ENCODE results near the gene CNGA3.
"Not testable (repeated sequence)": the region's sequence is repeated elsewhere in the genome, so short reads cannot be mapped to it uniquely, and the experiment has no call there.

CNGA3 gene

DNA sequence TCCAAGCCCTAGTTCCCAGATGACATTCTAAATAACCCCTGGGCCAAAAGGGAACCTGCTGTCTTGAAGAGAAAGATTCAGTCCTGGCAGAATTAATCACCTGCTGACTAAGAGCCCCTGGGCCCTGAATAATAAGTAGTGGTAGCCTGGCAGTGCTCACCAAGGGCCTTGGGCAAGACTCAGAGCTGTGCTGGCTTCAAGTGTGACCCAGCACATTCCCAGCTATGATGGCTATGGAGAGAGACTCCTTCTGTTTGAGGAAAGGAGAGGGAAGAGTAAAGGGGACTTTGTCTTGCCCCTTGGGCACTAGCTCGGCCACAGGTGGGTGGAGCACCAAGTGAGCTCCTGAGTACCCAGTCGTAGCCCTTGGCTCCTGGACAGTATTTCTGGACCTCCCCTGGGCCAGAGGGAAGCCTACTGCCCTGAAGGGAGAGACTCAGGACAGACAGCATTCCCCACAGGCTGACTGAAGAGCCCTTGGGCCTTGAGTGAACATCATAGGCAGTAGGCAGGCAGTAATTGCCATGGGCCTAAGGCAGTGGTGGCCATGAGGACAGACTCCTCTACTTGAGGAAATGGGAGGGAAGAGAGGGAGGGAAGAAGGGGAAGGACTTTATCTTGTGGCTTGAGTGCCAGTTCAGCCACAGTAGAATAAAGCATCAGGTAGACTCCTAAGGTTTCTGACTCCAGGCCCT, 58.4 kb downstream of the CNGA3 start:
- no peak for TF ChIP-seq EZH2phosphoT487 (IDR thresholded peaks at IDR 0.05; ENCODE audit: low read depth)
- TF ChIP-seq, protein P1, sequence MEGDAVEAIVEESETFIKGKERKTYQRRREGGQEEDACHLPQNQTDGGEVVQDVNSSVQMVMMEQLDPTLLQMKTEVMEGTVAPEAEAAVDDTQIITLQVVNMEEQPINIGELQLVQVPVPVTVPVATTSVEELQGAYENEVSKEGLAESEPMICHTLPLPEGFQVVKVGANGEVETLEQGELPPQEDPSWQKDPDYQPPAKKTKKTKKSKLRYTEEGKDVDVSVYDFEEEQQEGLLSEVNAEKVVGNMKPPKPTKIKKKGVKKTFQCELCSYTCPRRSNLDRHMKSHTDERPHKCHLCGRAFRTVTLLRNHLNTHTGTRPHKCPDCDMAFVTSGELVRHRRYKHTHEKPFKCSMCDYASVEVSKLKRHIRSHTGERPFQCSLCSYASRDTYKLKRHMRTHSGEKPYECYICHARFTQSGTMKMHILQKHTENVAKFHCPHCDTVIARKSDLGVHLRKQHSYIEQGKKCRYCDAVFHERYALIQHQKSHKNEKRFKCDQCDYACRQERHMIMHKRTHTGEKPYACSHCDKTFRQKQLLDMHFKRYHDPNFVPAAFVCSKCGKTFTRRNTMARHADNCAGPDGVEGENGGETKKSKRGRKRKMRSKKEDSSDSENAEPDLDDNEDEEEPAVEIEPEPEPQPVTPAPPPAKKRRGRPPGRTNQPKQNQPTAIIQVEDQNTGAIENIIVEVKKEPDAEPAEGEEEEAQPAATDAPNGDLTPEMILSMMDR (IDR thresholded peaks at IDR 0.05; ENCODE audit: low read depth, low read length), result no peak
- Histone ChIP-seq H3K9me3 (ENCODE audit: insufficient read depth, low read length) (no peaks in the 10 kb centered on the region), H2AFZ (ENCODE audit: low read depth, low read length) (no peak overlapping the region), H3K27me3 (ENCODE audit: low read depth, low read length) (peaks cover 41% of the 10 kb centered on the region), H3K27ac (ENCODE audit: low read length) (no peak overlapping the region), H3K79me2 (ENCODE audit: low read length) (no peaks in the 10 kb centered on the region), H3K4me3 (ENCODE audit: low read length) (no peak overlapping the region), H3K9ac (ENCODE audit: low read length) (no peak overlapping the region), H3K36me3 (replicated peaks; ENCODE audit: low read depth, low read length) (no peaks in the 10 kb centered on the region), H3K4me1 (ENCODE audit: low read length) (no peaks in the 10 kb centered on the region), H4K20me1 (ENCODE audit: insufficient read depth, low read length) (no peaks in the 10 kb centered on the region), H3K4me2 (ENCODE audit: low read length) (no peak overlapping the region)

DNA sequence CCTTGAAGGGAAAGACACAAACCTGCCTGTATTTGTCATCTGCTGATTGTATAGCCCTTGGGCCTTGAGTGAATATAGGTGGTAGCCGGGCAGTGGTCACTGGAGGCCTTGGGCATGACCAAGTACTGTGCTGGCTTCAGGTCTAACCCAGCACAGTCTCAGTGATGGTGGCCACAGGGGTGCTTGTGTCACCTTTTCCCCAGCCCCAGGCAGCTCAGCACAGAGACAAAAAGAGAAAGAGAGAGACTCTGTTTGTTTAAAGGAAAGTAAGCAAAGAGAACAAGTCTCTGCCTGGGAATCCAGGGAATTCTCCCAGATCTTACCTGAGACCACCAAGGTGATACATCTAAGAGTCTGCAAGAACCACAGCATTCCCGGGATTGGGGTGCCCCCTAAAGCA, 59.0 kb downstream of the CNGA3 start:
- H3K4me3 ChIP-seq (ENCODE audit: low read length), result no peak overlapping the region
- H3K27ac ChIP-seq (ENCODE audit: low read length), result no peak overlapping the region
- no peaks in the 10 kb centered on the region for H3K36me3 ChIP-seq (replicated peaks; ENCODE audit: low read depth, low read length)
- H3K9me3 ChIP-seq (ENCODE audit: insufficient read depth, low read length), result no peaks in the 10 kb centered on the region
- no peaks in the 10 kb centered on the region for H4K20me1 ChIP-seq (ENCODE audit: insufficient read depth, low read length)
- TF ChIP-seq, protein P1 (IDR thresholded peaks at IDR 0.05; ENCODE audit: low read depth, low read length), result no peak
- no peak for TF ChIP-seq EZH2phosphoT487 (IDR thresholded peaks at IDR 0.05; ENCODE audit: low read depth)
- no peak overlapping the region for H2AFZ ChIP-seq (ENCODE audit: low read depth, low read length)
- no peaks in the 10 kb centered on the region for H3K4me1 ChIP-seq (ENCODE audit: low read length)
- H3K9ac ChIP-seq (ENCODE audit: low read length), result no peak overlapping the region
- H3K79me2 ChIP-seq (ENCODE audit: low read length), result no peaks in the 10 kb centered on the region
- peaks cover 38% of the 10 kb centered on the region for H3K27me3 ChIP-seq (ENCODE audit: low read depth, low read length)
- no peak overlapping the region for H3K4me2 ChIP-seq (ENCODE audit: low read length)

DNA sequence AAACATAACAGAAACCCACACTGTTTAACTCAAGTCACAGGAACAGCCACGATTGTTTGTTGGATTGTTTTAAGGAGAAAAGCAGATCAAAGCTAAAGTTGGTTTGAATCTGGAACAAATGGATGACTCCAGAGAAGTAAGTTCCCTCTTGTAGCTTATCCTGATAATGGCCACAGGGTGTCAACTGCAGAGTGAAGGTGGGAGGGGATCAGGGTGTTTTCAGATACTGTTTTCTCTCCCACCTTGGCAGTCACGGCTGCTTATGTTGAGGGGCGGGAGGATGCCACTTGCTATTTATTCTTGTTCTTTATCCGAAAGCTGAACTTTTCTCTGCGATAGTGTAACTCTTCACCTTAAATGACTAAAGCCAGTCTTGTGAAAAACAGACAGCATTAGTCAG, 61.9 kb downstream of the CNGA3 start:
- H3K4me1 ChIP-seq (ENCODE audit: low read length), result peaks cover 3% of the 10 kb centered on the region
- no peak overlapping the region for H3K4me3 ChIP-seq (ENCODE audit: low read length)
- no peaks in the 10 kb centered on the region for H3K79me2 ChIP-seq (ENCODE audit: low read length)
- H2AFZ ChIP-seq (ENCODE audit: low read depth, low read length), result no peak overlapping the region
- H3K9me3 ChIP-seq (ENCODE audit: insufficient read depth, low read length), result no peaks in the 10 kb centered on the region
- H3K9ac ChIP-seq (ENCODE audit: low read length), result no peak overlapping the region
- no peak for TF ChIP-seq EZH2phosphoT487 (IDR thresholded peaks at IDR 0.05; ENCODE audit: low read depth)
- TF ChIP-seq, protein P1 (IDR thresholded peaks at IDR 0.05; ENCODE audit: low read depth, low read length), result no peak
- H3K27ac ChIP-seq (ENCODE audit: low read length), result no peak overlapping the region
- H3K36me3 ChIP-seq (replicated peaks; ENCODE audit: low read depth, low read length), result no peaks in the 10 kb centered on the region
- peaks cover 23% of the 10 kb centered on the region for H3K27me3 ChIP-seq (ENCODE audit: low read depth, low read length)
- H4K20me1 ChIP-seq (ENCODE audit: insufficient read depth, low read length), result no peaks in the 10 kb centered on the region
- no peak overlapping the region for H3K4me2 ChIP-seq (ENCODE audit: low read length)

DNA sequence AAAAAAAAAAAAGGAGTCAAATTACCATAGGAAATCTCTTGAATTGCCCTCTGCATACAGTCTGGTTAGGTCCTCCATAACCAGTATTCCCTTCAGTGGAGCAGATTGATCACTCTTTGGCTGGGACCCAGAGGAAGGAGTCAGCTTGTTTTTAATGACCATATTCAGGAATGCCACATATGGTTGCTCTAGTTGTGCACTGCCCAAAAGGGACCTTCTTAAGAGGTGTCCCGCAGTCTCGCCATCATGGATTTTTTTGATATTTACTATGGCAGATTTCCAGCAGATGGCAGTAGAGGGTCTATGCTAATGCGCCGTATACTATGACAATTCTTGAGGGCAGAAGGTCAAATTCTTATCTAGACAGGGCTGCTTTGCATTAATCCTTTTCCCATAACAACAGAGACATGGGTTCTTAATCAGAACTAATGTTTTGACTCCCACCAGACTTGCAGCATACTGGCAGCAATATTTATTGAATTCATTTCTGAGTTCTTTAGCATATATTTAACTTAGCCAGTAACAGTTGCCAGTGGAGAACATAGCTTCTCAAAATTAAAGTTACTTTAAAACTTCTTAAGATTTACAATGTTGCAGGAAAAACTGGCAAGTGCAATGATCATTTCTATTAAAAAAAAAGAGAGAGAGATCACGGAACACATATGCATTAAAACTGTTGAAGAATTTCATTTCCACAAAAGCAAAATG, 66.6 kb downstream of the CNGA3 start:
- Histone ChIP-seq H3K4me3 (ENCODE audit: low read length) (peak overlapping the region; percentile 36; the same call in 1 of the 2 replicates), H2AFZ (ENCODE audit: low read depth, low read length) (peak overlapping the region; percentile 58; the same call in 1 of the 2 replicates), H3K9ac (ENCODE audit: low read length) (no peak overlapping the region), H3K27ac (ENCODE audit: low read length) (no peak overlapping the region), H4K20me1 (ENCODE audit: insufficient read depth, low read length) (no peaks in the 10 kb centered on the region), H3K36me3 (replicated peaks; ENCODE audit: low read depth, low read length) (no peaks in the 10 kb centered on the region), H3K79me2 (ENCODE audit: low read length) (no peaks in the 10 kb centered on the region), H3K4me1 (ENCODE audit: low read length) (peaks cover 4% of the 10 kb centered on the region), H3K4me2 (ENCODE audit: low read length) (peak overlapping the region; percentile 59), H3K27me3 (ENCODE audit: low read depth, low read length) (peaks cover 20% of the 10 kb centered on the region), H3K9me3 (ENCODE audit: insufficient read depth, low read length) (no peaks in the 10 kb centered on the region)
- TF ChIP-seq EZH2phosphoT487 (IDR thresholded peaks at IDR 0.05; ENCODE audit: low read depth), result no peak
- TF ChIP-seq, protein P1 (IDR thresholded peaks at IDR 0.05; ENCODE audit: low read depth, low read length), result peak; percentile 83

DNA sequence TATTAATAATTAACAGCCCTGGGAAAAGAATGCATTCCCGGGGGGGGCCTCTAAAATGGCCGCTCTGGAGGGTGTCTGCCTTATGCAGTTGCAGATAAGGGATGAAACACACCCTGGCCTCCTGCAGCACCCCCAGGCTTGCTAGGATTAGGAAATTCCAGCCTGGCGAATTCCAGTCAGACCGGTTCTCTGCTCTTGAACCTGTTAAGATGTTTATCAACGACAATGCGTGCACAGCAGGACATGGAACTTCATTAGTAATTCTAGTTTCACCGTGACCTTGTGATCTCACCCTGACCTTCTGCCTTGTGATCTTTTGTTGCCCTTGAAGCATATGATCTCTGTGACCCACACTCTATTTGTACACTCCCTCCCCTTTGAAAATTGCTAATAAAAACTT, 68.0 kb downstream of the CNGA3 start:
- not testable (repeated sequence) for H3K36me3 ChIP-seq (replicated peaks; ENCODE audit: low read depth, low read length); H4K20me1 ChIP-seq (ENCODE audit: insufficient read depth, low read length); H3K4me2 ChIP-seq (ENCODE audit: low read length); H3K4me1 ChIP-seq (ENCODE audit: low read length); H2AFZ ChIP-seq (ENCODE audit: low read depth, low read length); H3K27ac ChIP-seq (ENCODE audit: low read length); H3K79me2 ChIP-seq (ENCODE audit: low read length); H3K9me3 ChIP-seq (ENCODE audit: insufficient read depth, low read length); H3K4me3 ChIP-seq (ENCODE audit: low read length); H3K9ac ChIP-seq (ENCODE audit: low read length)
- peaks cover 16% of the 10 kb centered on the region for H3K27me3 ChIP-seq (ENCODE audit: low read depth, low read length)

DNA sequence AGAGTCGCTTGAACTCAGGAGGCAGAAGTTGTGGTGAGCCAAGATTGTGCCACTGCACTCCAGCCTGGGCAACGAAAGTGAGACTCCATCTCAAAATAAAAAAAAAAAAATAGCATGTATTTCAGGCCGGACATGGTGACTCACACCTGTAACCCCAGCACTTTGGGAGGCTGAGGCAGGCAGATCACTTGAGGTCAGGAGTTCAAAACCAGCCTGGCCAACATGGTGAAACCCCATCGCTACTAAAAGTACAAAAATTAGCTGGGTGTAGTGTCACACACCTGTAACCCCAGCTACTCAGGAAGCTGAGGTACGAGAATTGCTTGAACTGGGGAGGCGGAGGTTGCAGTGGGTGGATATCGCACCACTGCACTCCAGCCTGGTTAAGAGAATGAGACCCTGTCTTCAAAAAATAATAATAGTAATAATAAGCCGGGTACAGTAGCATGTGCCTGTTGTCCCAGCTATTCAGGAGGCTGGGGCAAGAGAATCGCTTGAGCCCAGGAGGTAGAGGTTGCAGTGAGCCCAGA, 69.5 kb downstream of the CNGA3 start:
- H3K4me1 ChIP-seq (ENCODE audit: low read length); H3K4me3 ChIP-seq (ENCODE audit: low read length); H3K9ac ChIP-seq (ENCODE audit: low read length); H3K9me3 ChIP-seq (ENCODE audit: insufficient read depth, low read length); H2AFZ ChIP-seq (ENCODE audit: low read depth, low read length); H3K36me3 ChIP-seq (replicated peaks; ENCODE audit: low read depth, low read length); H3K27ac ChIP-seq (ENCODE audit: low read length); H3K4me2 ChIP-seq (ENCODE audit: low read length); H3K79me2 ChIP-seq (ENCODE audit: low read length); H3K27me3 ChIP-seq (ENCODE audit: low read depth, low read length); H4K20me1 ChIP-seq (ENCODE audit: insufficient read depth, low read length): not testable (repeated sequence)

Measured in OCI-LY3 (cell line).